Esophagus squamous epithelium (tissue), 4 donors: ENCODE data around the gene TRIM17.

ENCODE experiments used
- POLR2A ChIP-seq, 4 donors: fragments of 450-650 bp; IDR thresholded peaks; one replicate each; pipeline ENCODE4 v1.6.1; 2017; ENCODE audit warnings: antibody characterized with exemption in 4 of 4, mild to moderate bottlenecking in 4 of 4, moderate library complexity in 3 of 4
- TF ChIP-seq, protein P1 (sequence below), 6 experiments: fragments of 450-650 bp in 4 of 6; fragments of 200-600 bp in 2 of 6; sonication (generic) in 2 of 6; IDR thresholded peaks; one replicate each; pipeline ENCODE4 v1.5.1; 2016 to 2019; ENCODE audit warnings: antibody characterized with exemption in 6 of 6, mild to moderate bottlenecking in 4 of 6, moderate library complexity in 4 of 6

DNA sequence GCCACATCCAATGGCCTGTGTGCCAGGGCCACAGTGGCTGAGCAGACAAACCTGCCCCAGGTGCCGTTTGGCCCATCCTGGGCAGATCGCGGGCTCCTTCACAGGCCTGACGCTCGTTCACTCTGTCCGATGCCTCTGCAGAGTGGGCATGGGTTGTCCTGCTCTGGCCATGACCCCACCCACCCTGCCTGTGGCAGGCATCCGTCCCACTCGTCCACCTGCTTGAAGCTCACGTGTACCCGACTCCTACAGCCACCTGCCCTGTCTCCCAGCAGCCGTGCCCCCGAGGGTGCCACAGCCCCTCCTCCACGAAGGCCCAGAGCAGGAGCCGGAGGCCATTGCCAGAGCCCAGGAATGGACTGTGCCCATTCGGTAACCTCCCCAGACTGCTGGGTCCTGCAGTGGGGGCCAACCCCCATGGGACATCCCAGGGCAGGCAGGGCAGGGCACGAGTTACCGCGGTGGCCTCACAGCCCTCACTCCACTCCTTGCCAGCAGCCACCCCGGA lies 51.9 kb downstream of the TRIM17 start:
- TF ChIP-seq, protein P1, sequence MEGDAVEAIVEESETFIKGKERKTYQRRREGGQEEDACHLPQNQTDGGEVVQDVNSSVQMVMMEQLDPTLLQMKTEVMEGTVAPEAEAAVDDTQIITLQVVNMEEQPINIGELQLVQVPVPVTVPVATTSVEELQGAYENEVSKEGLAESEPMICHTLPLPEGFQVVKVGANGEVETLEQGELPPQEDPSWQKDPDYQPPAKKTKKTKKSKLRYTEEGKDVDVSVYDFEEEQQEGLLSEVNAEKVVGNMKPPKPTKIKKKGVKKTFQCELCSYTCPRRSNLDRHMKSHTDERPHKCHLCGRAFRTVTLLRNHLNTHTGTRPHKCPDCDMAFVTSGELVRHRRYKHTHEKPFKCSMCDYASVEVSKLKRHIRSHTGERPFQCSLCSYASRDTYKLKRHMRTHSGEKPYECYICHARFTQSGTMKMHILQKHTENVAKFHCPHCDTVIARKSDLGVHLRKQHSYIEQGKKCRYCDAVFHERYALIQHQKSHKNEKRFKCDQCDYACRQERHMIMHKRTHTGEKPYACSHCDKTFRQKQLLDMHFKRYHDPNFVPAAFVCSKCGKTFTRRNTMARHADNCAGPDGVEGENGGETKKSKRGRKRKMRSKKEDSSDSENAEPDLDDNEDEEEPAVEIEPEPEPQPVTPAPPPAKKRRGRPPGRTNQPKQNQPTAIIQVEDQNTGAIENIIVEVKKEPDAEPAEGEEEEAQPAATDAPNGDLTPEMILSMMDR (IDR thresholded peaks at IDR 0.05) = no peak
- TF ChIP-seq POLR2A (IDR thresholded peaks at IDR 0.05) = no peak
